MM.1S (cell line): ENCODE data around the gene TTLL5.

Experiments used
- CTCF ChIP-seq: fragments of 300-600 bp; sonication (generic); IDR thresholded peaks from 2 replicates; pipeline ENCODE4 v1.5.1; 2016; ENCODE audit warnings: antibody characterized with exemption, low read length, mixed read lengths
- EZH2 ChIP-seq: fragments of 300-600 bp; sonication (generic); optimal IDR thresholded peaks from 2 replicates; pipeline ENCODE3; 2017; ENCODE audit warnings: low read depth, mild to moderate bottlenecking, antibody characterized with exemption, low read length, mixed read lengths

- TF ChIP-seq CTCF (no peak), EZH2 (no peak)
Measured at GRCh38 chr14:75752907-75753594, 92.0 kb downstream of the TTLL5 start.
